CD4-positive, alpha-beta T cell treated with Interleukin-1 beta for 1 hour (primary cell): ENCODE data around the gene BOLL.
"Not testable (repeated sequence)": the region's sequence is repeated elsewhere in the genome, so short reads cannot be mapped to it uniquely, and the experiment has no call there.

Source experiments
- DNase-seq, 2 donors: peaks; one replicate each; pipeline ENCODE4 v3.0.0-alpha.2; 2020 to 2022

Gene BOLL, protein sequence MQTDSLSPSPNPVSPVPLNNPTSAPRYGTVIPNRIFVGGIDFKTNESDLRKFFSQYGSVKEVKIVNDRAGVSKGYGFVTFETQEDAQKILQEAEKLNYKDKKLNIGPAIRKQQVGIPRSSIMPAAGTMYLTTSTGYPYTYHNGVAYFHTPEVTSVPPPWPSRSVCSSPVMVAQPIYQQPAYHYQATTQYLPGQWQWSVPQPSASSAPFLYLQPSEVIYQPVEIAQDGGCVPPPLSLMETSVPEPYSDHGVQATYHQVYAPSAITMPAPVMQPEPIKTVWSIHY

DNA sequence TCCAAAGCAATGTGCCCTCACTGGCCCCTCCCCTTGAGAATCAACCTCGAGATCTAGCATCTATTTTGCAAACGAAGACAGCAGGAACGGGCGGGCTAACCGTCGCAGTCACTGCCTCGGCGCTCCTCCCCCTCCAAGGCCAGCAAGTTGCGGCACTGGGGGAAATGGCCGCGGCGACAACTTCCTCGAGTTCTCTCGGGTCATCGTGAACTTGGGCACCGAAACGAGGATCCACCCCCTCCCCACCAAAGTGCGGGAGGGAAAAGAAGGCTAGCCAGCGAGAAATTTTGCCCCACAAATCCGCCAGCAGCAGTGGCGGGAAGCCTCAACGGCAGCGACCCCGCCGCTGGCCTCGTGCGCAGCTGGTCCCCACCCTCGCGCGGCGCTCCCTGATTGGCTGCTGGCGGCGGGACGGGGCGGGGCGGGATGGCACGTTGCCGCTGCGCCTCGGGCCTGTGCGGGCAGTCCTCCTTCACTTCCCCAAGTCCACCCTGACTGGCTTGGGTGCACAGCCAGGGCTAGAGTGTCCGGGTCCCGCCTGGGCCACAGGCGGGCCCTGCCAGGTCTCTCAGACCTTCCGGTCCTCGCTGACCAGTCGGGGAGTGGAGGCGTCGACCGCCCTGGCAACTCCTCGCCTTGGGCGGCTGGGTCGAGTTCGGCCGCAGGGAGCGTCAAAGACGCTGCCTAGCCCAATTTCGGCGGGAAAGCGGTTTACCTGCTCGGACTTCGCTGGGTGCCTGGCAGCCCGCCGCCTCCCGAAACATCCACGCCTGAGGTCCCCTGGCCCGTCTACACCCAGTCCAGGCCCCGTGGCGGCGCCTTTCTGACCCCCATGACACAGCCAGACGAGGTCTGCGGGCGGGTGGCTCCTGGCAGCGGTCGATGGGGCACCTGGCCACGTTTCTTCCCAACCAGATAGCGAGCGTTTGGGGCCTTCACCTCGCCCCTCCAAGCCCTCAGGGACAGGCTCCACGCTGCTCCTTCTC is at the start of gene BOLL:
BOLL (minus strand) TSS at position 364 of the 986 bp plus-strand sequence. CDS start 3,469 bp downstream, outside the sequence.
- no peak for DNase-seq

DNA sequence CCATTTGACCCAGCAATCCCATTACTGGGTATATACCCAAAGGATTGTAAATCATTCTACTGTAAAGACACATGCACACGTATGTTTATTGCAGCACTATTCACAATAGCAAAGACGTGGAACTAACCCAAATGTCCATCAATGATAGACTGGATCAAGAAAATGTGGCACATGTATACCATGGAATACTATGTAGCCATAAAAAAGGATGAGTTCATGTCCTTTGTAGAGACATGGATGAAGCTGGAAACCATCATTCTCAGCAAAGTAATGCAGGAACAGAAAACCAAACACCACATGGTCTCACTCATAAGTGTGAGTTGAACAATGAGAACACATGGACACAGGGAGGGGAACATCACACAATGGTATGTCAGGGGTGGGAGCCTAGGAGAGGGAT is 49.7 kb upstream of the BOLL start:
- DNase-seq: not testable (repeated sequence)

DNA sequence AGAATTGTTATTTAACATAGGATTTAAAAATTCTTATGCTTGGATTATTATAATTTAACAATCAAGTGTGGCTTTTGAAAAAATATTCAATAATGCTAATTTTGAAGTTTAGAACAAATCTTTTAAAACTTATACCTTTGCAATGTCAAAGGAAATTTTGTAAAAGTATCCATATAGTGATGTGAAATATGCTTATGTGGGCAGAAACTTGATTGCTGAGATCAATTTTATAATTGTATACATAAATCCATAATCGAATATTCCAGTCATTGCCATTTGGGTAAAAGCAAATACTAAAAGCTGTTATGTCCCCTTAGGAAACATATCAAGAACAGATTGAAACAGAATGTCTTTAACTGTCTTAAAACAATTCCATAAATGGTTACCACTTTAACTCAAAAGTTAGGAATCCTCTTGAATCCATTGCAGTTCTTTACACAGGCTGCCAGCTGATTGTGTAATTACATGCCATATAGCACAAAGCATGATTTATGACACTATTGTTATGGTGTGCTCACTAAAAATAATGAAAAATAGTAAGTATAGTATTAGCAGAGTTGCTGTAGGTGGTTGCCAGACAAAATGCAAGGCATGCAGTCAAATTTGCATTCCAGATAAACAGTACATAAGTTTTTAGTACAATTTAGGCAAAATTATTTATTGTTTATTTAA is 43.5 kb upstream of the BOLL start:
- DNase-seq: no peak

DNA sequence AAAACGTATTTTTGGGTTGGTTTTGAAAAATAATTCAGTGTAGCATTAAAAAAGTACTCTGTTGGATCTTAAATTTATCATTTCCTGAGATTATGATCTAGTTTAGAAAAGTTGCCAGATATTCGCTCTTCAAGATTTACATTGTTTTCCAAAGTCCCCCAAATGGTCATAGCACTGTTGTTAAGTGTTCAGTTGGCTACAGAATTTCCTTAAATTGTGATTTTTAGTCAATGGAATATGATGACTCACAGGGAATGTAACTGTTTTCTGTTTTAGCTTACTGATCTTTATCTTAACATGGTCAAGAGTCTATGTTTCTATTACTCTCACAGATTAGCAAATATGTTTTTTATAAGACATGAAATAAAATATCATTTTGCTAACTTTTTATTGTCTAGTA is 42.5 kb upstream of the BOLL start:
- DNase-seq: no peak

DNA sequence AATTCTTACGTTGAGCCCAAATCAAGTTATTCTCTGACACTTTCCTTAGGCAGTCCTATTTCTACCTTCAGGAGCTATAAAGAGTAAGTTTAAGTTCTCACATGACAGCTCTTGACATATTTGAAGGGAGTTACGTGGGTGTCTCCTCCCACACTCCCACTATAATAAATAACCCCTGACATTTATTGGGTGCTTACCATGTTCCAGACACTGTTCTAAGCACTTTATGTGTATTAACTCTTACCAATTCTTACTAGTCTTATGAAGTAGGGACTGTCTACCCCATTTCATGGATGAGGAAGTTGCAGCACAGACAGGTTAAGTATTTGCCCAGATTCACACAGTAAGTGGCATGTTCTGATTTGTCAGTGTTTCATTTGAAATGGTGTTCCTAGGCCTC is 37.2 kb upstream of the BOLL start:
- DNase-seq: no peak

DNA sequence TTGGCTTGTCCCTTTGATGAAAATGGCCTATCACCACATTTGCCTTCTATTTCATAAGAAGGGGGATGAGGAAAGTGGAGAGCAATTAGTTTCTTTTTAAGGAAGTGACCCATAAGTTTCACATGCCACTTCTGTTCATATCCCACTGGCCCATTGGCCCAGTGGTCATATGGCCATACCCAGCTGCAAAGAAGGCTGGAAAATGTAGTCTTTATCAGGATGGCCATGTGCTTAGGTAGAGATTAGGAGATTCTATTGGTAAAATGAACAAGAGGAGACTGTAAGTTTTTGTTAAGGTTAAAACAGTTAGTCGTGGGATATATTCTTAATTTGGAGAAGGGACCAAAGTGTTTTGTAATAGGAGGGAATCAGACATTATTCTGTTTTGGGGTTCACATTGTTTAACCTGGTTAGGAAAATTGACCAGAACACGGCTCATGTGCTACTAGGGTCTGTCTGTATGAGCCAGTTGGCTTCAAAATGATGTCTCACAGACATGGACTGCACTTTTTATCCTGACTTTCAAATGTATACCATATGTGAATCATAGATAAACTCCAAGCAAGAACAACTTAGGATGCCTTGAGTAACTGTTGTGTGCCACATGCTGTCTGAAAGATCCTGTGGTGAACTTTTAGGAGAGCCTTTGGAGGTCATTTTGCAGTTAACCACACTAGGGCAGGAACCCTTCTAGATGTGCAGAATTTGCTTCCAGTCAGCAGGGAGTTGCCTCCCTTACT is 36.6 kb upstream of the BOLL start:
- no peak for DNase-seq

DNA sequence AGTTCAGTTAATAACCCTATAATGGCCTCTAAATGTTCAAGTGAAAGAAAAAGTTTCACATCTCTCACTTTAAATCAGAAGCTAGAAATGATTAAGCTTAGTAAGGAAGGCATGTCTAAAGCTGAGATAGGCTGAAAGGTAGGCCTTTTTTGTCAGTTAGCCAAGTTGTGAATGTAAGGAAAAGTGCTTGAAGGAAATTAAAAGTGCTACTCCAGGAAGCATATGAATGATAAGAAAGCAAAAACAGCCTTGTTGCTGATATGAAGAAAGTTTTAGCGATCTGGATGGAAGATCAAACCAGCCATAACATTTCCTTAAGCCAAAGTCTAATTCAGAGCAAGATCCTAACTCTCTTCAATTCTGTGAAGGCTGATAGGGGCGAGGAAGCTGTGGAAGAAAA is 29.4 kb upstream of the BOLL start:
- no peak for DNase-seq

DNA sequence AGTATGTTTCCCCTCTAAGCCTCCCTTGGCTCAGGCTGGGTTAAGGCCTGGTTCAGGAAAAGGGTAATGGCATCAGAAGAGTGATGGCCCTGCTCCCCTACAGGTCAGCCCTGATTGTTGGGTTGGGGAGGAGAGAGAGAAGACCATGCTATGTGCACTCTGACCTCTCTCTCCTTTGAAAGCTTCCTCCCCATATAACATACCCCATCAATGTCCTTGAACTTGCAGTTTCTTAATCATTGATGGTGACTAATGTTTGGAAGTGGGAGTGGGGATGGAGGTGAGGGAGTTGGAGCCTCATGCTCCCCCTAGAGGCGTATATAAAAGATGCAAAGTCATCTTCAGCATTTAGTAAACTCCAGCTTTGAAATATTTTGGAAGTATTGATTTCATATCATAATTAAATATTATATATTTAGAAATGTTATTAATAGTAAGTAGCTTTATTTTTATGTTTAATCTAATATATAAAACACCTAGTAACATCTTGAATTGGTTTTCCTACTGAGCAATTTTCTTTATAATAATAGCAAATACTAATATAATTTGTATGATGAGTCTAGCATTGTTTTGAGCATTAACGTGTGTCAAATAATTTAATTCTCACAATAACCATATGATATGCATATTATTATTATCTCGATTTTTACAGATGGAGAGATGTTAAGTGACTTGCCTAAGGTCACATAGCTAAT is 28.1 kb upstream of the BOLL start:
- DNase-seq: no peak

DNA sequence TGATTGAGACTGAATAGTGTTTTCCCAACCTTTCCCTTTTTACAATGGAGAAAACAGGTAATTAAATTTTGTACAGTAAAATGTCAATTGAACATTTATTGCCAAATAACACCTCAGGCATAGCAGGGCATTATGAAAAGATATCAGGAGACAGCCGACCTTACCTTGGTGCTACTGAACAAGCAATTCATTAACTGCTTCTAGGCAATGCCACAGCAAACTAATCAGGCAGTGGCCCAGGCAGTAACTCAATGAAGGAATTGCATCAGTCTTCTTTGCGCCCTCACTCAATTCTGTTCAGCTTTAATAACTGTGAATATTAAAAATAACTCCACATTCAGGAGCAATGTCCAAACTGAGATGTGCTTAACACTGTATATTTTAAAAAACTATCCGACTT is 25.4 kb upstream of the BOLL start:
- DNase-seq: no peak

DNA sequence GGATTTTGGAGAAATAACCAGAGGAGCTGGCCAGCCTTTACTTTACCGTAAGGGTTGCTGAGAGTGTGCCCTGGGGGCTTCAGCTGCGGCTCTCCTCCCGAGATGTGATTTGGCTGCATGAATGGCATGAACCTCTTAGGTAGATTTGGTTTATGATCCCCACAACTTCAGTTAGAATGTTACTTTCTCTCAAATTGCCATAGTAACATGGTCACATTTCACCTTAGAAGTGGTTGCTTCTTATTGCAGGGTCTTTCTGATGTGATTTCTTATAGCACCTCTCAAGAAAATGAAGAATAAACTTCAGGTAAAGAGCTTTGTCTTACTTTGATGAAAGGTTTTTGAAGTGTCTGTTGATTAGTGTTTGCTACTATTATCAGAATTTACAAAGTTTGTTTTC is 24.9 kb upstream of the BOLL start:
- DNase-seq: no peak

DNA sequence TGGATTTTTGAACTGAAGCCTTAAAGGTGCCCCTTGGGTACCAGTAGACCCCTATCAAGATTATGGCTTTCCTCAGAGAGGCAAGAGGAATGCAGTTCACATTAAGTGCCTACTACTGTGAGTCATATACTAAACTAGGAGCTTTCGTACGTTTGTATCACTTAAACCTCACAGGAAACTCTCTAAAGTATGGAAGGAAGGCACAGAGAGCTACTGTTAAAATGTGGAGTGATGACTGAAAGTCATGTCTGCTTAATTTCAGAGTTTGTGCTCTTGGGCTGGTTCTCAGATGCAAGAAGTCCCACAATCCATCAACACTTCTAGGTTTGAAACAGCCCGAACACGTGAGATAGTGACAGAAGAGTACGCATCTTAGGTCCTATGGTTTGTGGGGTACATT is 23.9 kb upstream of the BOLL start:
- no peak for DNase-seq

DNA sequence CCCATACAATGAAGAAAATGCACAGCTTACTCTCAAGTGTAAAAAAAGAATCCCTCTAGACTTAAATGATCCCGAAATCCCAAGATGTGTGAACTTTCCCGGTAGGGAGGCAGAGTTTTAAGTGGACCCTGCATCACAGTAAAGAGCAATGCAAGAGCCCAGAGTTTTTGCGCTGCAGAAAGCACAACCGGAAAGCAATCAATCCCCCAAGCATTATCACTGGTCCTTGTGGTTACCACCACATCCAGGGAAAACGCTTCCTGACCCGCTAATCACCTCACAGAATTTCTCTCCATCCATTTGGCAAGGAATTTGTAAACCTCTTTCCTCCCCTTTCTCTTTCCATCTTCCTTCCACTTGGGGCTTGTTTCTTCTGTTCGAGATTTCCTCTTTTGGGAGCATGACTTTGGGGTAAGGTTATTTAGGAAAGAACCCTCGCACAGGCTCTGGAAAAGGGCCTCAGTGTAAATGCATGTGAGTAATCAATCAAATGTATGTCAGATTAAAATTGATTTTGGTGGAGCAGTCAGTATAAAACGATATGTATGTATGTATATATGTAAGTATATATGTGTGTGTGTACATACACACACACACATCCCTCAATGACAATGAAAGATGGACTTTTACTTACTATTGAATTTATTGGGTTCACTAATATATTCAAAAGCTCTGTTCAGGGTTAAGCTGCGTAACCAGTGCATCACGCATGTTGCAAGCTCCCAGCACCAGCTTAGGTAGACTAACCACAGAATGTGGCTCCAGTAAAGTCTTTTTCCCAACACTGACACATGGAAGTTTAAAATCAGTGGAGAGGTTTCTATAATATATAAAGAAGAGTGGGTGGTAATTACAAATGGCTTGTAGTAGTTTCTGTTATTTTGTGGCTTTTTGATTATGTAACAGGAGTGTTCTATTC is 20.9 kb upstream of the BOLL start:
- DNase-seq: no peak

DNA sequence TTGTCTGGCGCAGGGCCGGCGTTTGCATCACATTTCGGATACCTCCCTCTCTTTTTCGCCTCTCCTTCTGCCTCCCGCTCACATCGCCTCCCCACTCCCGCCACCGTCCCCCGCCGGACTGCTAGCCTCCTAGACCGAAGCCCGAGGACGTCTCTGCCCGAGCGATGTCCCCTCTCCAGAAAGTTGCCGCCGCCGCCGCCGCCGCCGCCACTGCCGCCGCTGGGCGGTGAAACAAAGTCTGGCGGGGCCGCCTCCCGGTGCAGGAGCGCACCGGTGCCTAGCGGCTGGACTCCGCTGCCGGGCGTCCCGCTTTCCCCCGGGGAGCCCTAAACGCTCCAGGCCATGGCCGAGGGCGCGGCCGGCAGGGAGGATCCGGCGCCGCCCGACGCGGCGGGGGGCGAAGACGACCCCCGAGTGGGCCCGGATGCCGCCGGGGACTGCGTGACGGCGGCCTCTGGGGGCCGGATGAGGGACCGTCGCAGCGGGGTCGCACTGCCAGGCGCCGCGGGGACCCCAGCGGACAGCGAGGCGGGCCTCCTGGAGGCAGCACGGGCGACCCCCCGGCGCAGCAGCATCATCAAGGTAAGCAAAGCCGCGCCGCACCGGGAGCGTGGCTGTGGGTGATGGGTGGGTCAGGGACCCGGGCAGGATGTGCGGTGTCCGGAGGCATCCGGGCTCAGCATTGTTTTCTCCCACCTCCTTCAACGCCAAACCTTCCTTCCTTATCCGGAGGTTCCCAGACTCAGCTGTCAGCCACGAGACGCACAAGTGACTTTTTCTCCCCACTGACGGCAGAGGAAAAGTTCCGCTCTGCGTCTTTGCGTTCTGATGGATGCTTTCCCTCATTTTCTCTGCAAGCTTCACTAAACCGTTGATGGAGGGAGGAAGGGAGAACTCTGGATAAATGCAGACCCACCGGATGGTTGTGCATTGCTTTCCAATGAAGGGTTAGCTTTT is 19.9 kb upstream of the BOLL start:
- DNase-seq: peak; percentile 16 to 25

DNA sequence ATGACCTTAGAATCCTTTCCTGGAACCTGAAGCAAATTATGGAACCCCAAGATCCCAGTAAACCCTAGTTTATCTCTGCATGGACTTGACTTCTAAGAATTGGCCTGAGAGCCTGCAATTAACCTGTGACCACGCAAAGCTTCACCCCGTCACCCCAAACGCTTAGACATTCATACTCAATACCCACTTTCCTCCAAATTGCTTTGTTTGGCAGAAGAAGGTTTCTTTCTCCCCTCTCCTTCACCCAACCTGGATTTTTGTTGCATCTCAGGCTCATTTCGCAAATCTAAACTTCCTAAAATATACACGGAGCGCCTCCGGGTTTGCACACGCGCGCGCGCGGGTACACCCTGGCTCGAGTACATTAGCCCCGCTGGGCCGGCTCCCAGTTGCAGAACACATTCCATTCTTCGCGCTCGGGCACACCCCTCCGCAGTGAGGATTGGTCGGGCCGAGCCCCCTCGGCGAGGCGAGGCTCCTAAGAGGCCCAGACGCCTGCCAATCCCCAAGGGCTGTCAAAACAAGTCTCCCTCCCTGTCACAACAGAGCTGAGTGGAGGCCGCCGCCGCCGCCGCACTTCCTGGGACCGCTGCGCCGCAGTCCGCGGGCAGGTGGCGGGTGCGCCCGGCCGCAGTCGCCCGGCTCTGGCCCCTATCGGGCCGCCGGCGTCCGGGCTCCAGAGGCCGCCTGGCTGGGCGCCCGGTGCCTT is 19.1 kb upstream of the BOLL start, which contains the start of gene PLCL1:
PLCL1 (plus strand) TSS at position 545 of the 709 bp plus-strand sequence.
- peak; percentile 90 to 92 for DNase-seq

DNA sequence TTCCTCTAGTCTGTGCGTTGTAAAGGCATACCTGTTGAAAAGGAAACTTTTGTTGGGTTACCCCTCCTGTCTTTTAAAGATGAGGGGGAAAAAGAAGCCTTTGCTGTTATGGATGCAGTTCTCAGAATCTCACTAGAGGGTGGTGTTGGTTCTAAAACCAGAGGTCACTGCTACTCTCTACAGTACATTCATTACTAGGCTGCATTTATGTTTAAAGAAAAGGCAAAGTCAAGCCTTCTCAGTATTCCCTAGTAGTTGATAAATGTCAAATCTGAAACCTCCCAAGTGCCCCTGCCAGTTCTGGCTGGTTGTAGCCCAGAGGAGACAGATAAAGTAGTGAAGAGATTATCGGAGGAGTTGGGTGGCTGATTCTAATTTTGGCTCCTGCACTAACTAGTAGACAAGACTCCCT is 17.9 kb upstream of the BOLL start:
- DNase-seq: peak; percentile 25 to 66

DNA sequence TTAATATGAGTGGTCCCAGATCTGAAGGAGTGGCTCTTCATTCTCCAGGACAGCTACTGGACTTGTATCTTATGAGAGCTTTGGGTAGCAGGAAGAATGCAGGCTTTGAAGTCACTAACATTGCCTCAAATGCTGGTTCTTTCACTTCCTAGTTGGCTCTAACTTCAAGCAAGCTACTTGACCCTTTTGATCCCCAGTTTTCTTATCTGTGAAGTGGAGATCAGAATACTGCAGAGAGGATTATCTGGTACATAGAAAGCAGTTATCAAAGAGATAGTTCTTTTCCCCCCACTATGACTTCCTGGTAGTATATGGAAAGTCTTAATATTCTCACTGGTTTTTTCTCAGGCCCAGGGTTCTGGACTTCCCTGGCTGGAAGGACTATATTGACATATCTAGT is 15.9 kb upstream of the BOLL start:
- no peak for DNase-seq

DNA sequence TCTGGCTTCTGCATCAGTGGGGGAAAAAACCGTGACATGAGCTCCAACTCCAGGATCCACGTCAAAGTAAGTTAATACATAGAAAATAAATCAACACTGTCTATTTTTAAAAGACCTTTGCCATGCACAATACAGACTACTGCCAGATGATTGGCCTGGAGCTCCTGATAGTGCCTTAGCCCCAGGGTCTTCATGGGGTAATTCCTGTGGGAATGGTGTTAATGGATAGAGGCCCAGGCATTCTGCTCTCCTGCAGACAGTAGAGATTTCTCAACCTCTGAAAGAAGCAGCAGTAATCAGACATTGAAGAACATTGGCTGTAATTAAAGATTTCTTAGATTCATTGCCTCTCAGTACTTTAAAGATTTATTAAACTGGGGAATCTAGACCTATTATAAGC is 15.0 kb upstream of the BOLL start:
- no peak for DNase-seq

DNA sequence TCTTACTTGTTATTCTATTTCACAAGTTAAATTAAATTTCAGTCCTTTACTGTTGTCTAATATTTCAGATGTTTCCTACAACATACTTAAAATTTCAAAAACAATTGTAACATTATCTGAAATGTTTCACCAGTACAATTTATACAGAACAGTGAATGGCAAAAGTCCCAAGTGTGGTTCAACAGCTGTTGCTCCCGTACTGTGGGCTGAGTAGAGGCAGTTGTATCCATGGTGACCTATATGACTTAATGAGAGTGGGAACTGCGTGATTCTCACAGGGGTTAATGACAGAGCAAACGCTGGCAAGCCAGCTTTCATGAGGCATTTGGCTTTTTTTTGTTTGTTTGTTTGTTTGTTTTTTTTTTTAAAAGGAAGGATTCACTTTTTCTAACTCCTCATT is 13.9 kb upstream of the BOLL start:
- no peak for DNase-seq

DNA sequence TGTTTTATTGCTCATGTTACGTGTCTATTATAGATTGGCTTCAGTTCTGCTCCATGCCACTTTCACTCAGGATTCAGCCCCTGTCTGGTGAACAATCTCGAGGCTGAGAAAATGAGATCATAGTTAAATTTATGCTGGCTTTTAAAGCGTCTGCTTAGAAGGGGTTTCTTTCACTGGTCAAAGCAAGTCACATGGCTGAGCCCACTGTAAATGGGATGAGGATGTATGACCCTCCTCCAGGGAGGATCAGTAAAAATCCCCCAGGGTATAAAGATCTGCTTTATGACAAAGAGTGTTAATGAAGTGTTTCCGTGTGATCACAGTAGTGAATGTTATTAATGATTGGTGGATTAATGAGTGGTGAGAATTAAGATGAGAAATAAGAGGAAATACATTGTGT is 13.1 kb upstream of the BOLL start:
- DNase-seq: no peak
